Measurements from ENCODE around the gene KCNB1.

KCNB1 gene

DNA sequence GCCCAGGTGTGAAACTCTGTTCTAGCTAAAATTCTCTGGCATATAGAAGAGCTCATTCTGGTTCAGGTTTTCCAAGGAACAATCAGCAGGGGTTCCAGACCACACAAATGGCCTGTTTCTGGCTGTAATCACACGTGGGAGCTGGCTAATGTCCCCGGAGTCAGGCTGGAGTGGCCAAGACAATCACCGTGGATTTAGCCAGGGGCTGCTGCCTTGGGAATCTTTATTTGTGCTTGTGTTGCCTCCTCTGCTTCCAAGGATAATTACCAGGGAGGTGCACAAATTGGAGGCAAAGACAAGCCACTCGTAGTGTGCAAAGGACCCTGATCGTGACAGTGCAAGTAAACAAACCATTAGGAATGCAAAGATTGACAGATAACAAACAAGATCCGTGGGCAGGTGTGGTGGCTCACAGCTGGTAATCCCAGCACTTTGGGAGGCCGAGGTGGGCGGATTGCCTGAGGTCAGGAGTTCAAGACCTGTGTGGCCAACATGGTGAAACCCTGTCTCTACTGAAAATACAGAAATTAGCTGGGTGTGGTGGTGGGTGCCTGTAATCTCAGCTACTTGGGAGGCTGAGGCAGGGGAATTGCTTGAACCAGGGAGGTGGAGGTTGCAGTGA lies 77.3 kb downstream of the KCNB1 start:
- ChIA-PET CTCF (interaction anchor here (1.0 to 1.7 kb wide), 3 partner anchors 12 to 20 kb away, joined by 3 to 4 read pairs (median 3); no protein-coding TSS in a partner anchor), POLR2A (no interaction called here)
- TF ChIP-seq, protein P1, sequence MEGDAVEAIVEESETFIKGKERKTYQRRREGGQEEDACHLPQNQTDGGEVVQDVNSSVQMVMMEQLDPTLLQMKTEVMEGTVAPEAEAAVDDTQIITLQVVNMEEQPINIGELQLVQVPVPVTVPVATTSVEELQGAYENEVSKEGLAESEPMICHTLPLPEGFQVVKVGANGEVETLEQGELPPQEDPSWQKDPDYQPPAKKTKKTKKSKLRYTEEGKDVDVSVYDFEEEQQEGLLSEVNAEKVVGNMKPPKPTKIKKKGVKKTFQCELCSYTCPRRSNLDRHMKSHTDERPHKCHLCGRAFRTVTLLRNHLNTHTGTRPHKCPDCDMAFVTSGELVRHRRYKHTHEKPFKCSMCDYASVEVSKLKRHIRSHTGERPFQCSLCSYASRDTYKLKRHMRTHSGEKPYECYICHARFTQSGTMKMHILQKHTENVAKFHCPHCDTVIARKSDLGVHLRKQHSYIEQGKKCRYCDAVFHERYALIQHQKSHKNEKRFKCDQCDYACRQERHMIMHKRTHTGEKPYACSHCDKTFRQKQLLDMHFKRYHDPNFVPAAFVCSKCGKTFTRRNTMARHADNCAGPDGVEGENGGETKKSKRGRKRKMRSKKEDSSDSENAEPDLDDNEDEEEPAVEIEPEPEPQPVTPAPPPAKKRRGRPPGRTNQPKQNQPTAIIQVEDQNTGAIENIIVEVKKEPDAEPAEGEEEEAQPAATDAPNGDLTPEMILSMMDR (IDR thresholded peaks at IDR 0.05; ENCODE audit: control extremely low read depth, extremely low read depth, low read depth, missing control alignments) = no peak
- no peak for DNase-seq (ENCODE audit: extremely low spot score)

DNA sequence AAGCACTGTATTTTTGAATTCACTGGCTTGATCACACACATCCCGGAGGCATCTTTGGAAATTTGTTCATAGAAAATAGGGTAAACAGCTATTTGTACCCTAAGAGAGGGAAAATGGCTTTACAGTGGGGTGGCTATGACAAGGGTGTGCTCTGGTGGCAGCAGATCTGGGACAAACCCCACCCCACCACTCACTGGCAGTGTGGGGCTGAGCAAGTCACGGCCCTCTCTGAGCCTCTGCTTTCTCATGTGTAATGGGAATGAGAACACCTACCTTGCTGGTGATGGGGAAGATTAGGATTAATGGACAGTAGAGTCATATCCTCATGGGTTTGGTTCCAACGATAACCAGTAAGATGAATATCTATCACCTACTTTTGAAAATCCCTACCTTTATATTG lies 78.0 kb downstream of the KCNB1 start:
- POLR2A ChIA-PET = no interaction called here
- CTCF ChIA-PET = interaction anchor here (1.0 to 1.7 kb wide), 3 partner anchors 13 to 19 kb away, joined by 3 to 4 read pairs (median 3); no protein-coding TSS in a partner anchor
- no peak for DNase-seq (ENCODE audit: extremely low spot score)
- TF ChIP-seq, protein P1 (IDR thresholded peaks at IDR 0.05; ENCODE audit: control extremely low read depth, extremely low read depth, low read depth, missing control alignments) = no peak

DNA sequence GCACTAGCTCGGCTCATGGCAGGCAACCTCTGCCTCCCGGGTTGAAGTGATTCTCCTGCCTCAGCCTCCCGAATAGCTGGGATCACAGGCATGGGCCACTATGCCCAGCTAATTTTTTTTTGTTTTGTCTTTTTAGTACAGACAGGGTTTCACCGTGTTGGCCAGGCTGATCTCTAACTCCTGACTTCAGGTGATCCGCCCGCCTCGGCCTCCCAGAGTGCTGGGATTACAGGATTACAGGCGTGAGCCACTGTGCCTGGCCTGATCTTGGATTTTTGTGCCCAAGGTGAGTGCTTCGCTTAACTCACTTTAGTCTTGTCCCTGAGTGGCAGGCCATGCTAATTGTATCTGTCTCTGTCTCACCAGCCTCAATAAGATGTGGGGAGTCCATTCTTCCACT lies 78.6 kb downstream of the KCNB1 start:
- no peak for DNase-seq (ENCODE audit: extremely low spot score)
- POLR2A ChIA-PET = no interaction called here
- CTCF ChIA-PET = interaction anchor here (1.7 kb wide), 1 partner anchor 19 kb away, joined by 4 read pairs; no protein-coding TSS in a partner anchor
- TF ChIP-seq, protein P1 (IDR thresholded peaks at IDR 0.05; ENCODE audit: control extremely low read depth, extremely low read depth, low read depth, missing control alignments) = no peak

DNA sequence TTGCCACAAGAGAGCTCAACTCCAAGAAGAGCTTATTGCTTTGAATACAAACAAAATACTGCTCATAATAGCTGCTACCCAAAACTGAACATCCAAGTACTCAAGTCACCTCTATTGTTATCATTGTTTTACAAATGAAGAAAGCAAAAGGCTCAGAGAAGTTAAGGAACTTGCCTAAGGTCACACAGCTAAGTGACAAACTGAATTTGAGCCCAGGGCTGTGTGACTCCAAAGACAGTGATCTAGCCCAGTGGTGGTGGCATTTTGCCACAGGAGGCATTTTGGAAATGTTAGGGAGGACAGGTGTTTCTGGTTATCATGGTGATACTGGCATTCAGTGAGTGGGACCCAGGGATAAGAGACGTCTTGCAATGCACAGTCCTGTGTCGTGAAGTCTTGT lies 79.5 kb downstream of the KCNB1 start:
- no peak for DNase-seq (ENCODE audit: extremely low spot score)
- POLR2A ChIA-PET = no interaction called here
- TF ChIP-seq, protein P1 (IDR thresholded peaks at IDR 0.05; ENCODE audit: control extremely low read depth, extremely low read depth, low read depth, missing control alignments) = no peak
- CTCF ChIA-PET = no interaction called here

DNA sequence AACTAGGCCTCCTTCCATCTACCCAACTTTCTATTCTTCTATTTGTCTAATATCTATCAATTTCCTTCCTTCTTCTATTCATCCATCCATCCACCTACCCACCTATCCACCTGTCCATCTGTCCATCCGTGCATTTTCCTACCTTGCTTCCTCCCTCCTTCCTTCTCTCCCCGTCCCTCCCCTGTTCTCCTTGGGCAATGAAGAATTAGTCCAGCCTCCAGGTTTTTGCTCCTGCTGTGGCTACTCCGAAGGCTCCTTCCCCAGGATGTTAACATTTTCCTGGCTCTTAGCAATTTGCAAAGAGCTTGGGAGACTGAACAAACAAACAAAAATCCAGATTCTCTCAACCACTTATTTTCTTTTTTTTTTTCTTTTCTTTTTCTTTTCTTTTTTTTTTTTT lies 81.6 kb downstream of the KCNB1 start:
- POLR2A ChIA-PET = no interaction called here
- DNase-seq (ENCODE audit: extremely low spot score) = no peak
- TF ChIP-seq, protein P1 (IDR thresholded peaks at IDR 0.05; ENCODE audit: control extremely low read depth, extremely low read depth, low read depth, missing control alignments) = no peak
- CTCF ChIA-PET = no interaction called here

DNA sequence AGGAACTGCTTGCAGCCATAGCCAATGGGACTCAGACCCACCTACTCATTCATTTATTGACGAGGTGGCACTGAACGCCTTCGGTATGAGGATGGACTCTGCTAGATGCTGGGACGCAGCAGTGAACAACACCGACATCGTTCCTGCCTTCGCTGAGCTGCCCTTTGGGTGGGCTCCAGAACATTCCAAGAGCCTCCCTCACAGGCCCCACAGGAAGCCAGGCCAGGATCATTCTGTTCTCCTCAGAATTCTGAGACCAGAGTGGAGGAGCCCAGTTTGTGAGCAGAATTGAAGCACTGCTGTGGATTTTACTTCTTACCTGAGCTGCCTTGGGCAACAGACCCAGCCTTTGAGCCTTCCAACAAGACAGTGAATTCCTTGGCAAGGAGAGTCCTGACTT lies 82.1 kb downstream of the KCNB1 start:
- no peak for DNase-seq (ENCODE audit: extremely low spot score)
- ChIA-PET POLR2A (no interaction called here), CTCF (no interaction called here)
- TF ChIP-seq, protein P1 (IDR thresholded peaks at IDR 0.05; ENCODE audit: control extremely low read depth, extremely low read depth, low read depth, missing control alignments) = no peak
